A673 (cell line): ENCODE results near the gene NT5DC2. TPM values are rescaled to one million over a fixed set of nuclear protein-coding genes. Genes with fewer than 3 reads are reported as not detected.

Experiments used
- BruUV-seq: library from RNA; stranded (reverse); fragments of 400-500 nt; replicated peaks from 2 replicates; lab custom pipeline; 2021; lab: Mats Ljungman, UMichigan
- CTCF ChIA-PET: fragments of 300-600 bp; sonication (Branson Sonifier 250); formaldehyde crosslinking; loops from one replicate; lab custom pipeline; 2022; ENCODE audit warnings: antibody characterized with exemption; lab: Charles Lee
- POLR2A ChIA-PET: fragments of 300-600 bp; sonication (Branson Sonifier 250); formaldehyde crosslinking; loops from one replicate; lab custom pipeline; 2022; ENCODE audit warnings: antibody characterized with exemption; ENCODE audit not compliant: low non-redundant PET; lab: Charles Lee
- DNase-seq: peaks from one replicate; pipeline ENCODE4 v3.0.0-alpha.2; 2015; ENCODE audit warnings: low spot score
- H3K27ac ChIP-seq: fragments of 200-600 bp; sonication (generic); 2 replicates; pipeline ENCODE4 v1.5.1; 2016; ENCODE audit warnings: mixed run types, low read depth, mild to moderate bottlenecking, mixed read lengths, antibody characterized with exemption, low read length; ENCODE audit not compliant: poor library complexity, severe bottlenecking
- H3K27me3 ChIP-seq: fragments of 200-600 bp; sonication (generic); replicated peaks from 2 replicates; pipeline ENCODE4 v1.6.1; 2017; ENCODE audit warnings: mixed run types, low read depth, mild to moderate bottlenecking, mixed read lengths, antibody characterized with exemption, low read length; ENCODE audit not compliant: insufficient read depth, poor library complexity
- H3K36me3 ChIP-seq: fragments of 200-600 bp; sonication (generic); 2 replicates; pipeline ENCODE4 v1.6.1; 2016; ENCODE audit warnings: mixed run types, mild to moderate bottlenecking, mixed read lengths, antibody characterized with exemption, low read length; ENCODE audit not compliant: insufficient read depth, poor library complexity, severe bottlenecking
- H3K4me1 ChIP-seq: fragments of 200-600 bp; sonication (generic); 2 replicates; pipeline ENCODE4 v1.6.1; 2017; ENCODE audit warnings: mixed run types, mild to moderate bottlenecking, mixed read lengths, antibody characterized with exemption, low read length; ENCODE audit not compliant: insufficient read depth, poor library complexity, severe bottlenecking
- H3K4me3 ChIP-seq: fragments of 200-600 bp; sonication (generic); 2 replicates; pipeline ENCODE4 v1.5.1; 2016; ENCODE audit warnings: low read depth, mixed run types, mild to moderate bottlenecking, mixed read lengths, low read length; ENCODE audit not compliant: poor library complexity, severe bottlenecking
- H3K9me3 ChIP-seq: fragments of 200-600 bp; sonication (generic); 2 replicates; pipeline ENCODE4 v1.6.1; 2016; ENCODE audit warnings: mixed run types, low read depth, mild to moderate bottlenecking, mixed read lengths, antibody characterized with exemption, low read length; ENCODE audit not compliant: poor library complexity, severe bottlenecking
- EZH2 ChIP-seq: fragments of 200-600 bp; sonication (generic); IDR thresholded peaks from 2 replicates; pipeline ENCODE4 v1.6.1; 2017; ENCODE audit warnings: borderline replicate concordance, low read depth, mild to moderate bottlenecking, mixed read lengths, antibody characterized with exemption, low read length; ENCODE audit not compliant: poor library complexity, severe bottlenecking
- intact Hi-C: fragments of 100-400 bp; cut with micrococcal nuclease; formaldehyde crosslinking; loops from one replicate; pipeline ENCODE4 v1.10.0; 2022; ENCODE audit not compliant: unreplicated experiment
- total RNA-seq: library from RNA; stranded (reverse); gene quantifications from 2 replicates; pipeline ENCODE4 v1.2.3, GENCODE V29; 2021
- TF ChIP-seq, protein P1 (sequence below): fragments of 300-800, 200-600 bp; sonication (generic); conservative IDR thresholded peaks from 2 replicates; pipeline ENCODE4 v1.5.1; 2017; ENCODE audit warnings: low read depth, mild to moderate bottlenecking, antibody characterized with exemption, low read length, moderate library complexity, mixed read lengths

The NT5DC2 gene
- total RNA-seq, 1 experiment from 2014 or later, result 108 TPM

DNA sequence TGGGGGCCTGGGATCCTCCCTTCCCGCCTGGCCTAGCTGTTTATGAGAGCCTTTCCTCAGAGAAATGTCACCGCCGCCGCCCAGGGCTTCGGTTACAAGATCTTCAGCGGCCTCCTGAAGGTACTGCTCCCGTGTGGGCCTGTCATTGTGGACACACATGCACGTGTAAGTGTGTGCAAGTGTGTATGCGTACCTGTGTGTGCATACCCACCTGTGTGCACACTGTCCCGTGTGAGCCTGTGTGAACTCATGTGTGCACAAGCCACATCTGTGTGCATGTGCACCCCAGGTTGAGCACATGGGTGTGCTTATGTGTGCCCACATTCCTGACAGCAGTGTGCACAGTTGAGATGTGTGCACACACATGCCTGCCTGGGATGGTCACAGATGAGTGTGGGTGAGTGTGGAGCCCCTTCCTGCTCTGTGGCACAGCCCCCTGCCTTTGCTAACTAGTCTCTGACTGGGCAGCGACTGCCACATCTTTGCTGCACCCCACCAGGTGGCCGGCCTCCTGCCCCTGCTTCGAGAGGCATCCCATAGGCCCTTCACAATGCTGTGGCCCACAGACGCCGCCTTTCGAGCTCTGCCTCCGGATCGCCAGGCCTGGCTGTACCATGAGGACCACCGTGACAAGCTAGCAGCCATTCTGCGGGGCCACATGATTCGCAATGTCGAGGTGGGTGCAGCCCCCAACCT is 14.1 kb downstream of the NT5DC2 start:
- intact Hi-C loops, result no loop called here
- H3K27ac ChIP-seq, result no peak overlapping the region
- peaks cover 8% of the 10 kb centered on the region for H3K36me3 ChIP-seq
- ChIA-PET POLR2A (no interaction called here), CTCF (no interaction called here)
- H3K4me1 ChIP-seq, result peaks cover 2% of the 10 kb centered on the region
- no peak overlapping the region for H3K4me3 ChIP-seq
- BruUV-seq, result no TSS peak
- TF ChIP-seq EZH2, result no peak
- DNase-seq, result no peak
- H3K9me3 ChIP-seq, result no peaks in the 10 kb centered on the region
- no peaks in the 10 kb centered on the region for H3K27me3 ChIP-seq

DNA sequence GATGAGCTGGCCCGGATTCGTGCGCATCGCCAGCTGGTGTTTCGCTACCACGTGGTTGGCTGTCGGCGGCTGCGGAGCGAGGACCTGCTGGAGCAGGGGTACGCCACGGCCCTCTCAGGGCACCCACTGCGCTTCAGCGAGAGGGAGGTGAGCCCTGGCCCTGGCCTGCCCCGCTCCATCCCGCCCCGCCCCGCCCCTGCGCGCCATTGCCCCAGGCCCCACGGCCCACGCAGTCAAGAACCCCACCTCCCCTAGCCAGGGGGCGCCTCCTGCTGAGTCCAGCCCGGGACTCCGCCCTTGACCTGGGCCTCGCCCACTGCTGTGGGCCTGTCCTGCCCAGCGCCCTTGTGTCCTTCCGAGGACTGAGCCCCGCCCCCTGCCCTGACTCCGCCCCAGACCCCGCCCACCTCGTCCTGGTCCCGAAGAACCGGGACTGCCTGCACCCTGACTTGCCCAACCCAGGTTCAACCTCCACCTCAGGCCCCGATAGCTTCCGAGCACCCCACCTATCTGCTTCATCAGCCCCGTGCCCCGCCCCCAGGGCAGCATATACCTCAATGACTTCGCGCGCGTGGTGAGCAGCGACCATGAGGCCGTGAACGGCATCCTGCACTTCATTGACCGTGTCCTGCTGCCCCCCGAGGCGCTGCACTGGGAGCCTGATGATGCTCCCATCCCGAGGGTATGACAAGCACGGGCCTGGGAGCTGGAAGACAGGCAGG is 14.8 kb downstream of the NT5DC2 start:
- intact Hi-C loops, result no loop called here
- H3K4me1 ChIP-seq, result no peaks in the 10 kb centered on the region
- DNase-seq, result no peak
- H3K27me3 ChIP-seq, result no peaks in the 10 kb centered on the region
- peaks cover 1% of the 10 kb centered on the region for H3K36me3 ChIP-seq
- H3K9me3 ChIP-seq, result no peaks in the 10 kb centered on the region
- TF ChIP-seq, protein P1, sequence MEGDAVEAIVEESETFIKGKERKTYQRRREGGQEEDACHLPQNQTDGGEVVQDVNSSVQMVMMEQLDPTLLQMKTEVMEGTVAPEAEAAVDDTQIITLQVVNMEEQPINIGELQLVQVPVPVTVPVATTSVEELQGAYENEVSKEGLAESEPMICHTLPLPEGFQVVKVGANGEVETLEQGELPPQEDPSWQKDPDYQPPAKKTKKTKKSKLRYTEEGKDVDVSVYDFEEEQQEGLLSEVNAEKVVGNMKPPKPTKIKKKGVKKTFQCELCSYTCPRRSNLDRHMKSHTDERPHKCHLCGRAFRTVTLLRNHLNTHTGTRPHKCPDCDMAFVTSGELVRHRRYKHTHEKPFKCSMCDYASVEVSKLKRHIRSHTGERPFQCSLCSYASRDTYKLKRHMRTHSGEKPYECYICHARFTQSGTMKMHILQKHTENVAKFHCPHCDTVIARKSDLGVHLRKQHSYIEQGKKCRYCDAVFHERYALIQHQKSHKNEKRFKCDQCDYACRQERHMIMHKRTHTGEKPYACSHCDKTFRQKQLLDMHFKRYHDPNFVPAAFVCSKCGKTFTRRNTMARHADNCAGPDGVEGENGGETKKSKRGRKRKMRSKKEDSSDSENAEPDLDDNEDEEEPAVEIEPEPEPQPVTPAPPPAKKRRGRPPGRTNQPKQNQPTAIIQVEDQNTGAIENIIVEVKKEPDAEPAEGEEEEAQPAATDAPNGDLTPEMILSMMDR, result no peak
- TF ChIP-seq EZH2, result no peak
- ChIA-PET POLR2A (no interaction called here), CTCF (no interaction called here)
- H3K4me3 ChIP-seq, result no peak overlapping the region
- no peak overlapping the region for H3K27ac ChIP-seq
- no TSS peak for BruUV-seq

DNA sequence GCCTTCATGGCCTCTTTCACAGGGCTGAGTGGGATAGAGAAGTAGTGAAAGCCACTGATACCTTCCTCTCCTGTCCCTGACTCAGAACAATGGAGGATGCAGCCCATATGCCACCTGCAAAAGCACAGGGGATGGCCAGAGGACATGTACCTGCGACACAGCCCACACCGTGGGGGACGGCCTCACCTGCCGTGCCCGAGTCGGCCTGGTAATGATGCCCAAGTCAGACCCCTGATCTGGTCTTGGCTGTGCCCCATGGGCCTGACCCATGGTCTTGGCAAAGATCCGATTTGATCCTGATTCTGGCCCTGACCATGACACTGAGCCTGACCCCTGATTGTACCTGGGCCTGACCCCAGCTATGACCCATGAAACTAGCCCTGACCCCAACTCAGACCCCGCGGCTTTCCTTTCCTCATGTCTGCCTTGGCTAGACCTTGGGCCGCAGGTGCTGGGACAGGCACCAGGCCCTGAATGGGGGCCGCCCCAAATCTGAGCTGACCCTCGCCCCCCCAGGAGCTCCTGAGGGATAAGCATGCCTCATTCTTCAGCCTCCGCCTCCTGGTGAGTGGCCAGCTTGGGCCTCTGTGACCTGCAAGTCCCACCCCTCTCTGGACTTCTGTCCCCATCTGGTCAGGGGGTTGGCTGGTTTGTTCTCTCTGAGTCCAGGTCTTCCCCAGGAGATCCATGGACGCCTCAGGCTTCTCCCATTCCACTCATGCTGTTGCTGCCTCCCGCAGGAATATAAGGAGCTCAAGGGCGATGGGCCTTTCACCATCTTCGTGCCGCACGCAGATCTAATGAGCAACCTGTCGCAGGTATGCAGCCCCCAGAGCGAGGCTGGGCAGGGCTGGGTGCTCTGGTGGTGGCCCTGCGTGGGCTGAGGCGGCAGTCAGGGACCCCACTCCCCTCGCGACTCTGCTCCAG is 15.6 kb downstream of the NT5DC2 start:
- intact Hi-C loops, result no loop called here
- Histone ChIP-seq H3K4me3 (no peak overlapping the region), H3K4me1 (no peaks in the 10 kb centered on the region), H3K27ac (no peak overlapping the region), H3K27me3 (no peaks in the 10 kb centered on the region), H3K36me3 (no peaks in the 10 kb centered on the region), H3K9me3 (no peaks in the 10 kb centered on the region)
- no TSS peak for BruUV-seq
- no peak for DNase-seq
- TF ChIP-seq, protein P1, result no peak
- TF ChIP-seq EZH2, result no peak
- ChIA-PET POLR2A (no interaction called here), CTCF (no interaction called here)
